HG02884 (cell line): ENCODE measurements around the gene FAM131A.

ENCODE experiments used
- ATAC-seq: cut with Tn5 transposase; IDR thresholded peaks from one replicate; pipeline ENCODE4 v1.9.1; 2021; ENCODE audit warnings: mild to moderate bottlenecking, moderate library complexity; ENCODE audit not compliant: unreplicated experiment

FAM131A gene

GRCh38 chr3:184316792-184317191 lies 20.6 kb upstream of the FAM131A start:
- no peak for ATAC-seq

DNA sequence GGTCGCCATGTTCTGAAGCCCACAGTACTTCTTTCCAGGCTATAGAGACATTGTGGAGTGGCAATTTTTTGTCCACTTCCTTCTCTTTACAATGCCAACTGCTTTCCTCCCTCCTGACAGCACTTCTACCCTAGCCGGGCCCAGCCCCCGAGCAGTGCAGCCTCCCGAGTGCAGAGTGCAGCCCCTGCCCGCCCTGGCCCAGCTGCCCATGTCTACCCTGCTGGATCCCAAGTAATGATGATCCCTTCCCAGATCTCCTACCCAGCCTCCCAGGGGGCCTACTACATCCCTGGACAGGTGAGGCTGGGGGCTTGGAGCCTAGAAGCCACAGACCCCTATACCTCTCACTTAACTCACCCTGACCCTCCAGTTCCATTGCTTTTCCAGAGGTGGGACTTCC lies 20.2 kb upstream of the FAM131A start:
- no peak for ATAC-seq

GRCh38 chr3:184320104-184320445 lies 17.3 kb upstream of the FAM131A start:
- ATAC-seq = no peak

- ATAC-seq = no peak
Observed at GRCh38 chr3:184321666-184322065, 15.7 kb upstream of the FAM131A start.

- no peak for ATAC-seq
Observed at GRCh38 chr3:184322731-184323487, 14.5 kb upstream of the FAM131A start.

- ATAC-seq = no peak
Observed at GRCh38 chr3:184323696-184324095, 13.7 kb upstream of the FAM131A start.

- ATAC-seq = no peak
Observed at GRCh38 chr3:184325269-184325668, 12.1 kb upstream of the FAM131A start.

DNA sequence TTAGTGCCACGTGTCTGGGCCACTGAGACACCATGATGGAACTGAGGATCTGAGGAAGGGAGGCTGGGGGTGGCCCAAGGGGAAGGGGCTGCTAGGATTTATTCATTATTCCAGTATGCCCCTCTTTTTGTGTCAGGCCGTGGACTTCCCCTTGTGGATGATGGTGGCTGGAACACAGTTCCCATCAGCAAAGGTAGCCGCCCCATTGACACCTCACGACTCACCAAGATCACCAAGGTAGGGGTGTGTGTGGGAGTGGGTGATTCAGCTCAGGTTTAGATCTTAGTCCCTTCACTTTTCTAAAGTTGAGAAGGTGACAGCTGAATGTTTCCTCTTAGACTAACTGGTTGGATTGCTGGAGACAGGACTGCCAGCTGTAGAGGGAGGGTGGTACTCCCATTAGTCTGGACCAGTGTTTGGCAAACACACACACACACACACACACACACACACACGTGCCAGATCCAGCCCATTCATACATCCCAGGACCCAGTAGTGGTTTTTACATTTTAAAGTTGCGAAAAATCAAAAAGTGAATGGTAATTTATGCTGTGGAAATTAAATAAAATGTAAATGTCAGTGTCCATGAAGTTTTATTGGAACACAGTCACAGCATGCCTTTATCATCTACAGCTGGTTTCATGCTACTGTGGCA lies 11.6 kb upstream of the FAM131A start:
- ATAC-seq = no peak

- no peak for ATAC-seq
Observed at GRCh38 chr3:184327171-184327570, 10.2 kb upstream of the FAM131A start.

DNA sequence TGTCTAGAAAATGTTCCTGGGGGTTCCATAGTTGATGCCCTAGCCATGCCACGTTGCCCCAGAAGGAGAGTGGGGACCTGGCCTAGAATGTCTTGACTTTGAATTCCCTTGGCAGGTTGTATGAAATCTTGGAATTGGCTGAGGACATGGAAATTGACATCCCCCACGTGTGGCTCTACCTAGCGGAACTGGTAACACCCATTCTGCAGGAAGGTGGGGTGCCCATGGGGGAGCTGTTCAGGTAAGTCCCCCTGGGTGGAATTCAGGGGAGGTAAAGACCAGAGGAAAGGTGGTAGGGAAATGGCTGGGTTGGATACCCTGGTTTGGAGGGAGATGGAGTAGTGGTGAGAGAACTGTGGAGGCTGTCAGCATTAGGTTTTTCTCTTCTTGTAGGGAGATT lies 8.9 kb upstream of the FAM131A start:
- no peak for ATAC-seq

- no peak for ATAC-seq
Observed at GRCh38 chr3:184332370-184333090, 4.9 kb upstream of the FAM131A start.

GRCh38 chr3:184333190-184333589 lies 4.2 kb upstream of the FAM131A start:
- no peak for ATAC-seq

DNA sequence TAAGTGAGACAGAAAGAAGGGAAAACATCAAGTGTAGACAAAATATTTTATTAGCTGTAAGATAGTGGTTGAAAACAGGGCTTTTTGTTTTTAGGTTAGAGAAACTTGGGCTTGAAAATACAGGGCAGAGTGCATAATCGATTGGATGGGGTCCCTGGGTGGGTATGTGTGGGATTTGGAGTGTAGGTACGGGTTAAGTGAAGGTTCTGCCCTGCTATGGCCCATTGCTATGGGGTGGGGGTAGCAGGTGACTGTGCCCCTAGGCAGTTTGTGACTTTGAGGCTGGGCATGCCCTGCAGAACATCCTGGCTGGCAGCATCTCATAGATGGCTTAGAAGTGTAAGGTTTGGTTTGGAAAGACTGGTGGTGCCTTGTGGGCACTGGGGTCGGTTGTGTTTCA lies 3.7 kb upstream of the FAM131A start:
- ATAC-seq = no peak

DNA sequence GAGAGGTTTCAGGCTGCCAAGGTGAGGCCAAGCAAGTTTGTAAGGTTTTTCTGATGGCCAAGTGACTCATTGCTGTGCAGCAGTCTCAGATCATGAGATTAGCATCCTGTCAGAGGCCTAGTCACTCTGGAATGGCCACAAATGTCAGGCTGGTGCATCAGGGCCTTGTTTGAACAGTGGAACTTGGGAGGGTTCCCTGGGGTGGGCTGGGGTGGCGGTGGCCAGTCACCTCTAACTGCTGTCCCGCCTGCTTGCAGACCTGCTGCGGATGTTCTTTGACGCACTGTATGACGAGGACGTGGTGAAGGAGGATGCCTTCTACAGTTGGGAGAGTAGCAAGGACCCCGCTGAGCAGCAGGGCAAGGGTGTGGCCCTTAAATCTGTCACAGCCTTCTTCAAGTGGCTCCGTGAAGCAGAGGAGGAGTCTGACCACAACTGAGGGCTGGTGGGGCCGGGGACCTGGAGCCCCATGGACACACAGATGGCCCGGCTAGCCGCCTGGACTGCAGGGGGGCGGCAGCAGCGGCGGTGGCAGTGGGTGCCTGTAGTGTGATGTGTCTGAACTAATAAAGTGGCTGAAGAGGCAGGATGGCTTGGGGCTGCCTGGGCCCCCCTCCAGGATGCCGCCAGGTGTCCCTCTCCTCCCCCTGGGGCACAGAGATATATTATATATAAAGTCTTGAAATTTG lies 2.8 kb upstream of the FAM131A start:
- ATAC-seq = no peak

GRCh38 chr3:184335291-184335660 lies 2.1 kb upstream of the FAM131A start:
- peak; percentile 15 for ATAC-seq

DNA sequence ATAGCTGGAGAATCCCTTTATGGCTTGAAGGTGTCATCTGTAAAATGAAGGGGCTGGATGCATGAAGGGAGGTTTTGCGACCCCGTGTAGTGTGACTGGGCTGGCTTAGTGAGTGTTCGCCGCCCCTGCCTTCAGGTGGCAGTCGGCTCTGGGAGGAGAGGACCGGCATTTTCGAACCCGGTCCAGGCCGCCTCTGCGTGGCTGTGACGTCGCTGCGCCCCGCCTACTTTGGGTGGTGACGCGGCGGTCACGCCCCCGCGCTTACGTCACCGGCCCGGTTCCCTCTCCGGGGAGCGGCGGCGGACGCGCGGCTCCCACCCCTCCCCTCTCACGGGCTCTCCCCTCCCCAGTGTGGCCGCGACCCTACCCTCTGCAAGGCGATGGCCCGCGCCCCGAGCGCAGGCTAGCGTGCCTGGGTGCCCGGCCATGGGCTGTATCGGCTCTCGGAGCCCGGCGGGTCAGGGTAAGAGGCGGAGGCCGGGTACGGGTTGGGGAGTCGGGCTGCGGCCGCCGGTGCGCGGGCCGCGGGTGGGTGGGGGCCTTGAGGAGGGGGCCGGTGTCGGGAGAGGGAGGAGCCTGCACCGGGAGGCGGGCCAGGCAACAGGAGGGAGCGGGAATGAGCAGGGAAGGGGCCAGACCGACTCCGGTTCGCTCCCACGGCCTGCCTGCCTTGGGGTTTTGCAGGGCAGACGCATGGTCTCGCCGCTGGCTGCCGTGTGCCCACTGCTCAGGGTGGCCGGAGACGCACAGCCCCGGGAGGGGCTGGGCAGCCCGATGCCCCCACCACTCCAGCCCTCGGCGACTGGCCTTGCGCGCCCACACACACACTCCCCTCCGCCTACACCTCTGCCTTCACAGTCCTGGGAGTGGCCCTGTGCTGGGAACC lies 1.5 kb upstream of the FAM131A start:
- peak; percentile 58 for ATAC-seq

- no peak for ATAC-seq
Observed at GRCh38 chr3:184336547-184337398, 627 bp upstream of the FAM131A start.

DNA sequence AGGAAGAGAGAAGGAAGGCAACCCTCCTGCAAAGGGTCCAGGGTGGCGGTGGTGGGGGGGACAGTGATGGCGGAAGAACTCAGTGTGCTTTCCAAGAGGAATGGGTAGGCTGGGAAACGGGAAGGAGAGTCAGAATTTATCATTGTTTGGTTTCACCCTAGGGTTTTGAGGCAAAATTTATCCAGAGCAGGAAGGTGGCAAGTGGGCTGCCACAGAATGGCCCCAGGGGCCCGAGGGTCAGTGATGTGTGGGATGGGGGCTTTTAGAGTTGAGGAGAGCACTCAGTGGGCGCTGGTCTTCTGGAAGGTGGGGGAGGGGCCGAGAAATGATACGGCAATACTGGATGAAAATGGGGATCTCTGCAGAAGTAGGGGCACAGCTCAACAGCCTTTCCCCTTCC lies 581 bp downstream of the FAM131A start:
- no peak for ATAC-seq

GRCh38 chr3:184338511-184338945 lies 1.1 kb downstream of the FAM131A start:
- ATAC-seq = no peak

DNA sequence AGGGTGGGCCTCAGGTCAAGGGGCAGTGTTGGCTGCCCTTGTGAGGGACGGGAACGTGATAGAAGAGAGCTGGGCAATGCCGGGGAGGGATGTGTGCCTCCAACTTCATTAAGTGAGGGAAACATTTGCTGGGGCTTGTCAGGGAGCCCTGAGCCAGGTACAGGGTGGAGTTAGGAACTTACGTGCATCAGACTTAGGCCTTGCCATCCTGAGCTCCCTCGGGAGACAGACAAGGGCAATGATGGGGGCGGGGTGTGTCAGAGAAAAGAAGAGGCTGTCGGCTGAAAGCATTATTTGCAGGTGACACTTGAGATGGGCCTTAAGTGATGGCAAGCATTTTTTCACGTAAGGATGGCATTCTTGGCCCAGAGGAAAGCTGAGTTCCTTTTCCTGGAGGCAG lies 1.6 kb downstream of the FAM131A start:
- ATAC-seq = no peak
